ENCODE results near the gene MSTO1. TPM values are rescaled to one million over a fixed set of nuclear protein-coding genes. Genes with fewer than 3 reads are reported as not detected.
A peak's percentile ranks its signal among the peaks of the same experiment; 100 is the strongest.

The MSTO1 gene
- polyA plus RNA-seq, 3 donors, result 3.8 to 17.4 (median 4.8) TPM

DNA sequence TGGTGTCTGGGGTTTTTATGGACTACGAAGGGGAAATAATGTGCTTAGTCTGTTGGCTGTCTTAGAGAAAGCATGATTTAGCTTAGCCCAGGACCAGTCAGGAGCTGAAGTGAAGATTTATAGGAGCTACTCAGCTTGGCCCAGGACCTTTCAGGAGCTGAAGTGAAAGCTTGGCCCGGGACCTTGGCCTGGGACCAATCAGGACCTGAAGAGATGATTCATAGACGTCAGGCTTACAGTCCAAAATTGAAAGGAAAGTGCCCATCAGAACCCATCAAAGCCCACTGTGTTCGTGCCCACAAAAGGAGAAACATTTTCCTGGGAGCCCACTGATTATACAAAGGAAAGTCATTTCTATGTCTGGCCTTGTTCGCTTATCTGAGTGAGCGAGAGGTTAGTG, 35.6 kb downstream of the MSTO1 start:
- no peak for TF ChIP-seq CTCF (IDR thresholded peaks at IDR 0.05)
- Mint-ChIP-seq H3K4me3 (no peak overlapping the region), H3K4me1 (peaks cover 39% of the 10 kb centered on the region), H3K27ac (peak overlapping the region in 2 of 7 donors; percentile 66 to 79), H3K27me3 (ENCODE audit: low read depth in 3 of 3) (peaks cover 3 to 6% (median 5%) of the 10 kb centered on the region in 3 donors), H3K36me3 (no peaks in the 10 kb centered on the region), H3K9me3 (peaks cover 18 to 44% (median 35%) of the 10 kb centered on the region in 7 donors)
- Histone ChIP-seq H3K27me3 (ENCODE audit: control insufficient read depth in 2 of 2, insufficient read depth in 2 of 2, low read length in 2 of 2) (no peaks in the 10 kb centered on the region), H3K36me3 (replicated peaks in 1 of 2; ENCODE audit: control insufficient read depth in 1 of 2, insufficient read depth in 2 of 2, low read length in 2 of 2) (no peaks in the 10 kb centered on the region), H3K4me1 (ENCODE audit: control insufficient read depth in 1 of 2, insufficient read depth in 2 of 2, low read length in 2 of 2) (peaks cover 41 to 47% of the 10 kb centered on the region in 2 donors), H3K79me2 (ENCODE audit: insufficient read depth, low read length) (no peaks in the 10 kb centered on the region), H3K9me3 (replicated peaks in 1 of 2; ENCODE audit: control insufficient read depth in 1 of 2, insufficient read depth in 1 of 2, low read length in 2 of 2) (peaks cover 35 to 37% of the 10 kb centered on the region in 2 donors), H3K9ac (ENCODE audit: insufficient read depth, low read length, poor library complexity, severe bottlenecking) (no peak overlapping the region), H3K4me2 (replicated peaks; ENCODE audit: extremely low read depth, low read length, poor library complexity, severe bottlenecking) (no peak overlapping the region), H3K27ac (ENCODE audit: low read depth in 1 of 2, low read length in 2 of 2) (no peak overlapping the region), H4K20me1 (ENCODE audit: insufficient read depth, low read length) (no peaks in the 10 kb centered on the region), H3K4me3 (replicated peaks in 1 of 3; ENCODE audit: low read depth in 2 of 3, low read length in 3 of 3) (no peak overlapping the region), H2AFZ (ENCODE audit: insufficient read depth, low read depth, low read length, poor library complexity, severe bottlenecking) (no peak overlapping the region)
- 71% methylated on average over 6 of the region's 6 CpGs for WGBS (ENCODE audit: insufficient coverage)
- DNase-seq, result peak in 1 of 3 donors; percentile 18
- intact Hi-C loops (cut with micrococcal nuclease), result no loop called here

DNA sequence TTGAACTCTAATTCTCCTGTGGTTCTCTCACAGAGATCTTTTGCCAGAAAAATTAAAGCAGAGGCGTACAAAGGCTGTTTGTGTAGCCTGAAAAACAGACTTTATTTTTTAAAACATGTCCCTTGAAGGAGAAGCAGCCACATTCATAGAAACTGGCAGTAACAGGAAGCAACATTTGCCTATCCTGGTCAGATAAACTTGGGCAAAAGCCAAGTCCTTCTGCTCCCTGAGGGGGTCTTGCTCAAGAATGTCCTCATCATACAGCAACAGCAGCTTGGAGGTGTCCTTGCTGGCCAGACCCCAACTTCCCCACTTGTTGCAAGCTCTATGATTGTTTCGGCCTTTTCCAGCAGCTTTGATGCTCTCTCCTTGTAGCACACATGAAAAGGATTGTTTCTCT, 36.3 kb downstream of the MSTO1 start:
- intact Hi-C loops (cut with micrococcal nuclease), result no loop called here
- no peak for TF ChIP-seq CTCF (IDR thresholded peaks at IDR 0.05)
- Mint-ChIP-seq H3K27me3 (ENCODE audit: low read depth in 3 of 3) (peaks cover 3 to 6% (median 4%) of the 10 kb centered on the region in 3 donors), H3K27ac (peak overlapping the region in 5 of 7 donors; percentile 37 to 79 (median 70)), H3K36me3 (no peaks in the 10 kb centered on the region), H3K4me1 (peaks cover 39% of the 10 kb centered on the region), H3K4me3 (peak overlapping the region in 1 of 2 donors; percentile 13), H3K9me3 (peaks cover 20 to 46% (median 40%) of the 10 kb centered on the region in 7 donors)
- peaks cover 41 to 47% of the 10 kb centered on the region in 2 donors for H3K4me1 ChIP-seq (ENCODE audit: control insufficient read depth in 1 of 2, insufficient read depth in 2 of 2, low read length in 2 of 2)
- WGBS (ENCODE audit: insufficient coverage), result 40% methylated on average over 1 of the region's 2 CpGs
- no peak overlapping the region for H3K9ac ChIP-seq (ENCODE audit: insufficient read depth, low read length, poor library complexity, severe bottlenecking)
- DNase-seq, result peak; percentile 15 to 59 (median 53)
- peak overlapping the region; percentile 19 for H3K4me2 ChIP-seq (replicated peaks; ENCODE audit: extremely low read depth, low read length, poor library complexity, severe bottlenecking)
- no peaks in the 10 kb centered on the region for H3K79me2 ChIP-seq (ENCODE audit: insufficient read depth, low read length)
- H4K20me1 ChIP-seq (ENCODE audit: insufficient read depth, low read length), result no peaks in the 10 kb centered on the region
- no peak overlapping the region for H3K4me3 ChIP-seq (replicated peaks in 1 of 3; ENCODE audit: low read depth in 2 of 3, low read length in 3 of 3)
- H3K36me3 ChIP-seq (replicated peaks in 1 of 2; ENCODE audit: control insufficient read depth in 1 of 2, insufficient read depth in 2 of 2, low read length in 2 of 2), result no peaks in the 10 kb centered on the region
- no peak overlapping the region for H3K27ac ChIP-seq (ENCODE audit: low read depth in 1 of 2, low read length in 2 of 2)
- no peaks in the 10 kb centered on the region for H3K27me3 ChIP-seq (ENCODE audit: control insufficient read depth in 2 of 2, insufficient read depth in 2 of 2, low read length in 2 of 2)
- H3K9me3 ChIP-seq (replicated peaks in 1 of 2; ENCODE audit: control insufficient read depth in 1 of 2, insufficient read depth in 1 of 2, low read length in 2 of 2), result peaks cover 39 to 40% of the 10 kb centered on the region in 2 donors
- H2AFZ ChIP-seq (ENCODE audit: insufficient read depth, low read depth, low read length, poor library complexity, severe bottlenecking), result no peak overlapping the region

All from CD14-positive monocyte (primary cell).